ENCODE results near the gene STK10. TPM values are rescaled to one million over a fixed set of nuclear protein-coding genes. Genes with fewer than 3 reads are reported as not detected.

The STK10 gene
- total RNA-seq, 4 donors from 2014 or later: 3.3 to 24.6 (median 13.4) TPM

GRCh38 chr5:172188893-172189692 is 1.1 kb upstream of the STK10 start:
- TF ChIP-seq POLR2A (IDR thresholded peaks at IDR 0.05) (no peak), CTCF (IDR thresholded peaks at IDR 0.05) (no peak)
- H3K4me3 ChIP-seq: peak overlapping the region; percentile 67 to 77

DNA sequence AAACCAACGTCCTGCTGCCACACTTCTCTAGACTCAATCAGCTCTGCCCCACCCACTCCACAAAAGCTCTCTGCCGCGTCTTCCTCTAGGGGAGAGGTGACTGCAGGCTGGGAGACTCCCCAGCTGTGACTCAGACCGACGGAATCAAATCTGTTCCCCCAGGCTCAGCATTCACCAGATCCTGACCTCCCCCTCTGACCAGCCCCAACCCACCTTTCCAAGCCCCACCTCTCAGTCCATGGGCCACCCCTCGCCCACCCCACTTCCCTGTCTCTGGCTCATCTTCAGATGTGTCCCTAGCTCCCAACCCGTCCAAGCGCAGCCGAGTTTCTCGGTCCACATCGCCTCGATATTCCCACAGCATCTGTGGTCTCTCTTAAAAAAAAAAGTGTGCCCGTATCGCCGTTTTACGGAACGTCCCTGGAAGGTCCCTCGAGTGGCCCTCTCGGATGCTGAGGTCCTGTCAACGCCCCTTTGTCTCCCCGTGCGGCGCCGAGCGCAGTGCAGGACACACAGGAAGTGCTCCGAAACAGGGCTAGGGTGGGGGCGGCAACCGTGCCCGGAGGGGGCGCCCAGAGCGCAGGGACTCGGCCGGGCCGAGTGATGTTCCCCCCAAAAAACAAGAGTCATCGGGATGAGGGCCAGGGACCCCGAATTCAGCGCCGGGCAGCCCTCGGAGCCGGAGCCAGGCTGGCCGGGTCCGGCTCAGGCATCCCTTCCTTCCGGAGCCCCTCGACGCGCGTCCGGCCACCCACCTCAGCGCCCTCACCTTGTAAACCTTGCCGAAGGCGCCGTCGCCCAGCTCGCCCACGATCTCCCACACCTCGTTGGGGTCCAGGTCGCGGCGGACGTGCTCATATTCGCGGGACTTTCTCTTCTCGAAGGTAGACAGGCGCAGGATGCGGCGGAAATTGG is 649 bp downstream of the STK10 start:
- Histone ChIP-seq H3K27ac (peak overlapping the region; percentile 71 to 84), H3K36me3 (no peaks in the 10 kb centered on the region), H3K4me3 (peak overlapping the region; percentile 67 to 77), H3K27me3 (no peaks in the 10 kb centered on the region), H3K4me1 (no peaks in the 10 kb centered on the region), H3K9me3 (no peaks in the 10 kb centered on the region)
- intact Hi-C loops (cut with DNase I; ENCODE audit: low total_unique reads): loop anchor here (5.0 kb wide), 1 partner anchor 80 kb away; no protein-coding TSS in a partner anchor
- no peak for TF ChIP-seq CTCF (IDR thresholded peaks at IDR 0.05)
- DNase-seq: peak; percentile 45 to 46

More at GRCh38 chr5:172188893-172189692, 1.1 kb upstream of the STK10 start:
- peak in 1 of 2 donors; percentile 15 for DNase-seq
- Histone ChIP-seq H3K4me1 (no peaks in the 10 kb centered on the region), H3K27ac (peak overlapping the region in 1 of 2 donors; percentile 84), H3K9me3 (no peaks in the 10 kb centered on the region), H3K36me3 (no peaks in the 10 kb centered on the region), H3K27me3 (no peaks in the 10 kb centered on the region)
- intact Hi-C loops (cut with DNase I; ENCODE audit: low total_unique reads): loop anchor here (5.0 kb wide), 1 partner anchor 82 kb away; no protein-coding TSS in a partner anchor

GRCh38 chr5:172186114-172186695 is 1.8 kb downstream of the STK10 start:
- H3K27me3 ChIP-seq: no peaks in the 10 kb centered on the region
- intact Hi-C loops (cut with DNase I; ENCODE audit: low total_unique reads): loop anchor here (5.0 kb wide), 1 partner anchor 79 kb away; no protein-coding TSS in a partner anchor
- H3K36me3 ChIP-seq: no peaks in the 10 kb centered on the region
- no peaks in the 10 kb centered on the region for H3K9me3 ChIP-seq
- TF ChIP-seq CTCF (IDR thresholded peaks at IDR 0.05): no peak
- no peak for TF ChIP-seq POLR2A (IDR thresholded peaks at IDR 0.05)
- no peak overlapping the region for H3K27ac ChIP-seq
- H3K4me3 ChIP-seq: no peak overlapping the region
- DNase-seq: no peak
- no peaks in the 10 kb centered on the region for H3K4me1 ChIP-seq

DNA sequence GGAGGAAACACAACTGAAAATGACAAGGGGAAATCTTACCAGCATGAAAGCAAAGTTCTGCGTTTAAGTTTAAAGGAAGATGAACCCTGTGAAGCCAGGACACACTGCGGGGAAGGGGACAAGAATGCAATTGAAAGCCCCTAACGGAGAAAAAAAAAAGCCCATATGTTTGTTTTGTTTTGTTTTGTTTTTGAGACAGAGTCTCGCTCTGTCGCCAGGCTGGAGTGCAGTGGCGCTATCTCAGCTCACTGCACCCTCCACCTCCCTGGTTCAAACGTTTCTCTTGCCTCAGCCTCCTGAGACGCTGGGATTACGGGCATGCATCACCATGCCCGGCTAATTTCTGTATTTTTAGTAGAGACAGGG is 2.9 kb downstream of the STK10 start:
- TF ChIP-seq POLR2A (IDR thresholded peaks at IDR 0.05) (no peak), CTCF (IDR thresholded peaks at IDR 0.05) (no peak)
- Histone ChIP-seq H3K9me3 (no peaks in the 10 kb centered on the region), H3K27ac (no peak overlapping the region), H3K4me1 (no peaks in the 10 kb centered on the region), H3K4me3 (no peak overlapping the region), H3K36me3 (no peaks in the 10 kb centered on the region), H3K27me3 (no peaks in the 10 kb centered on the region)
- intact Hi-C loops (cut with DNase I; ENCODE audit: low total_unique reads): loop anchor here (5.0 kb wide), 1 partner anchor 78 kb away; no protein-coding TSS in a partner anchor
- DNase-seq: no peak
